MG63 (cell line): ENCODE measurements around the gene ATP13A5. TPM values are rescaled to one million over a fixed set of nuclear protein-coding genes. Genes with fewer than 3 reads are reported as not detected.

ENCODE experiments used
- DNase-seq: peaks from one replicate; pipeline ENCODE4 v3.0.0-alpha.2; 2020
- H3K27me3 ChIP-seq: fragments of 250-450 bp; sonication (Bioruptor Pico); 2 replicates; pipeline ENCODE4 v1.5.1; 2020; ENCODE audit warnings: mild to moderate bottlenecking, moderate library complexity
- H3K36me3 ChIP-seq: fragments of 250-450 bp; sonication (Bioruptor Pico); 2 replicates; pipeline ENCODE4 v1.5.1; 2020; ENCODE audit warnings: mild to moderate bottlenecking, moderate library complexity
- H3K4me3 ChIP-seq: fragments of 250-450 bp; sonication (Bioruptor Pico); 2 replicates; pipeline ENCODE4 v1.5.1; 2020; ENCODE audit warnings: mild to moderate bottlenecking, moderate library complexity
- H3K9me3 ChIP-seq: fragments of 250-450 bp; sonication (Bioruptor Pico); 2 replicates; pipeline ENCODE4 v1.5.1; 2020; ENCODE audit warnings: mild to moderate bottlenecking, moderate library complexity
- total RNA-seq: library from RNA; depleted of rRNA; stranded (reverse); fragments of >200 nt; shearing (Covaris generic); gene quantifications from 2 replicates; pipeline ENCODE4 v1.2.3, GENCODE V29; 2014; ENCODE audit warnings: low replicate concordance

Gene ATP13A5
- total RNA-seq, 1 experiment from 2014 or later = not detected

- Histone ChIP-seq H3K9me3 (no peaks in the 10 kb centered on the region), H3K4me3 (no peak overlapping the region), H3K27me3 (0 out of 2 replicates have a peak, but pooled peaks cover 2% of the 10 kb centered on the region), H3K36me3 (no peaks in the 10 kb centered on the region)
- DNase-seq = no peak
These were observed 67.4 kb downstream of the ATP13A5 start for GRCh38 chr3:193310914-193311723.

GRCh38 chr3:193305356-193305755 lies 73.2 kb downstream of the ATP13A5 start:
- Histone ChIP-seq H3K4me3 (no peak overlapping the region), H3K36me3 (no peaks in the 10 kb centered on the region), H3K9me3 (no peaks in the 10 kb centered on the region), H3K27me3 (0 out of 2 replicates have a peak, but pooled peaks cover 2% of the 10 kb centered on the region)
- DNase-seq = no peak

GRCh38 chr3:193301433-193301832 lies 77.1 kb downstream of the ATP13A5 start:
- no peak overlapping the region for H3K4me3 ChIP-seq
- DNase-seq = no peak
- no peaks in the 10 kb centered on the region for H3K27me3 ChIP-seq
- H3K36me3 ChIP-seq = no peaks in the 10 kb centered on the region
- 0 out of 2 replicates have a peak, but pooled peaks cover 1% of the 10 kb centered on the region for H3K9me3 ChIP-seq

- Histone ChIP-seq H3K4me3 (no peak overlapping the region), H3K36me3 (no peaks in the 10 kb centered on the region), H3K27me3 (no peaks in the 10 kb centered on the region; the same call in 1 of the 2 replicates), H3K9me3 (peaks cover 7% of the 10 kb centered on the region; the same call in 1 of the 2 replicates)
- peak; percentile 71 for DNase-seq
These were observed 81.1 kb downstream of the ATP13A5 start for GRCh38 chr3:193297421-193297820.

GRCh38 chr3:193295985-193296384 lies 82.6 kb downstream of the ATP13A5 start:
- H3K4me3 ChIP-seq = no peak overlapping the region
- H3K27me3 ChIP-seq = no peaks in the 10 kb centered on the region; the same call in 1 of the 2 replicates
- H3K36me3 ChIP-seq = no peaks in the 10 kb centered on the region
- no peak for DNase-seq
- H3K9me3 ChIP-seq = peaks cover 16% of the 10 kb centered on the region

- H3K4me3 ChIP-seq = no peak overlapping the region
- H3K27me3 ChIP-seq = no peaks in the 10 kb centered on the region; the same call in 1 of the 2 replicates
- H3K9me3 ChIP-seq = peaks cover 16% of the 10 kb centered on the region
- peak; percentile 65 for DNase-seq
- no peaks in the 10 kb centered on the region for H3K36me3 ChIP-seq
These were observed 86.2 kb downstream of the ATP13A5 start for GRCh38 chr3:193292386-193292785.

- DNase-seq = no peak
- no peaks in the 10 kb centered on the region for H3K27me3 ChIP-seq
- 0 out of 2 replicates have a peak, but pooled peaks cover 2% of the 10 kb centered on the region for H3K9me3 ChIP-seq
- no peaks in the 10 kb centered on the region for H3K36me3 ChIP-seq
- H3K4me3 ChIP-seq = no peak overlapping the region
These were observed 107.3 kb downstream of the ATP13A5 start for GRCh38 chr3:193271101-193271840.

- no peaks in the 10 kb centered on the region for H3K27me3 ChIP-seq
- no peak overlapping the region for H3K4me3 ChIP-seq
- 0 out of 2 replicates have a peak, but pooled peaks cover 2% of the 10 kb centered on the region for H3K9me3 ChIP-seq
- H3K36me3 ChIP-seq = no peaks in the 10 kb centered on the region
- no peak for DNase-seq
These were observed 108.1 kb downstream of the ATP13A5 start for GRCh38 chr3:193270451-193270850.

GRCh38 chr3:193269343-193270028 lies 109.1 kb downstream of the ATP13A5 start:
- no peaks in the 10 kb centered on the region for H3K27me3 ChIP-seq
- H3K9me3 ChIP-seq = 0 out of 2 replicates have a peak, but pooled peaks cover 2% of the 10 kb centered on the region
- DNase-seq = no peak
- no peak overlapping the region for H3K4me3 ChIP-seq
- H3K36me3 ChIP-seq = no peaks in the 10 kb centered on the region

GRCh38 chr3:193262707-193263106 lies 115.8 kb downstream of the ATP13A5 start:
- H3K9me3 ChIP-seq = 0 out of 2 replicates have a peak, but pooled peaks cover 2% of the 10 kb centered on the region
- H3K36me3 ChIP-seq = peaks cover 2% of the 10 kb centered on the region
- no peak overlapping the region for H3K4me3 ChIP-seq
- no peaks in the 10 kb centered on the region for H3K27me3 ChIP-seq
- DNase-seq = no peak

- H3K36me3 ChIP-seq = peaks cover 6% of the 10 kb centered on the region
- no peak for DNase-seq
- H3K27me3 ChIP-seq = no peaks in the 10 kb centered on the region
- 0 out of 2 replicates have a peak, but pooled peaks cover 2% of the 10 kb centered on the region for H3K9me3 ChIP-seq
- no peak overlapping the region for H3K4me3 ChIP-seq
These were observed 116.6 kb downstream of the ATP13A5 start for GRCh38 chr3:193261970-193262369.

- no peak overlapping the region for H3K4me3 ChIP-seq
- peaks cover 16% of the 10 kb centered on the region for H3K9me3 ChIP-seq
- no peak for DNase-seq
- H3K36me3 ChIP-seq = peaks cover 4% of the 10 kb centered on the region; the same call in 1 of the 2 replicates
- no peaks in the 10 kb centered on the region for H3K27me3 ChIP-seq
These were observed 124.4 kb downstream of the ATP13A5 start for GRCh38 chr3:193253986-193254660.

GRCh38 chr3:193250492-193250891 lies 128.1 kb downstream of the ATP13A5 start:
- Histone ChIP-seq H3K4me3 (no peak overlapping the region), H3K9me3 (peaks cover 27% of the 10 kb centered on the region), H3K36me3 (no peaks in the 10 kb centered on the region; the same call in 1 of the 2 replicates), H3K27me3 (no peaks in the 10 kb centered on the region)
- DNase-seq = no peak

GRCh38 chr3:193248848-193249468 lies 129.6 kb downstream of the ATP13A5 start:
- no peak overlapping the region for H3K4me3 ChIP-seq
- H3K27me3 ChIP-seq = no peaks in the 10 kb centered on the region
- H3K36me3 ChIP-seq = no peaks in the 10 kb centered on the region; the same call in 1 of the 2 replicates
- peaks cover 27% of the 10 kb centered on the region for H3K9me3 ChIP-seq
- no peak for DNase-seq

- DNase-seq = no peak
- peaks cover 5% of the 10 kb centered on the region for H3K9me3 ChIP-seq
- no peak overlapping the region for H3K4me3 ChIP-seq
- H3K27me3 ChIP-seq = no peaks in the 10 kb centered on the region
- no peaks in the 10 kb centered on the region for H3K36me3 ChIP-seq
These were observed 135.0 kb downstream of the ATP13A5 start for GRCh38 chr3:193243571-193243970.

GRCh38 chr3:193241716-193242115 lies 136.8 kb downstream of the ATP13A5 start:
- Histone ChIP-seq H3K36me3 (no peaks in the 10 kb centered on the region), H3K27me3 (no peaks in the 10 kb centered on the region), H3K4me3 (peak overlapping the region; percentile 62), H3K9me3 (no peaks in the 10 kb centered on the region; the same call in 1 of the 2 replicates)
- DNase-seq = no peak
